Activated CD4-positive, alpha-beta T cell treated with anti-CD3 and anti-CD28 coated beads, Interleukin-2, amount 10 ng/mL, durations not matched to agents 7 days and 5 days (primary cell): ENCODE results near the gene PCDHGA11. TPM values are rescaled to one million over a fixed set of nuclear protein-coding genes. Genes with fewer than 3 reads are reported as not detected.

Experiments
- total RNA-seq, 2 experiments: library from RNA; stranded (reverse); gene quantifications; one replicate each; pipeline ENCODE4 v1.2.3, GENCODE V29; 2021

Gene PCDHGA11
- total RNA-seq, 2 experiments from 2014 or later = not detected

Other genes with a start within 250 kb of the PCDHGA11 start
- gene PCDHB7, start 248.4 kb upstream of the PCDHGA11 start, total RNA-seq = not detected
- gene PCDHB8, start 243.3 kb upstream of the PCDHGA11 start, total RNA-seq = not detected
- not detected for gene PCDHB16, start 238.7 kb upstream of the PCDHGA11 start, total RNA-seq
- gene PCDHB9, start 233.9 kb upstream of the PCDHGA11 start, total RNA-seq = not detected
- not detected for gene PCDHB10, start 228.7 kb upstream of the PCDHGA11 start, total RNA-seq
- not detected for gene PCDHB11, start 221.4 kb upstream of the PCDHGA11 start, total RNA-seq
- gene PCDHB12, start 212.3 kb upstream of the PCDHGA11 start, total RNA-seq = not detected
- gene PCDHB13, start 207.1 kb upstream of the PCDHGA11 start, total RNA-seq = not detected
- gene PCDHB14, start 197.7 kb upstream of the PCDHGA11 start, total RNA-seq = not detected
- not detected for gene PCDHB15, start 175.7 kb upstream of the PCDHGA11 start, total RNA-seq
- gene SLC25A2, start 117.0 kb upstream of the PCDHGA11 start, total RNA-seq = under 1 TPM; 0.42 to 0.52 TPM
- gene TAF7, start 100.3 kb upstream of the PCDHGA11 start, total RNA-seq = 10 to 100 TPM; 62.1 to 63.3 TPM
- under 1 TPM; 0.04 to 0.05 TPM for gene PCDHGA1, start 90.5 kb upstream of the PCDHGA11 start, total RNA-seq
- gene PCDHGA2, start 82.3 kb upstream of the PCDHGA11 start, total RNA-seq = not detected
- gene PCDHGA3, start 77.2 kb upstream of the PCDHGA11 start, total RNA-seq = not detected
- not detected for gene PCDHGB1, start 71.0 kb upstream of the PCDHGA11 start, total RNA-seq
- not detected for gene PCDHGA4, start 66.0 kb upstream of the PCDHGA11 start, total RNA-seq
- under 1 TPM; 0.08 to 0.10 TPM for gene PCDHGB2, start 61.1 kb upstream of the PCDHGA11 start, total RNA-seq
- gene PCDHGA5, start 56.9 kb upstream of the PCDHGA11 start, total RNA-seq = under 1 TPM in 1 of 2 experiments, not detected in 1; 0.05 TPM
- gene PCDHGB3, start 50.8 kb upstream of the PCDHGA11 start, total RNA-seq = under 1 TPM in 1 of 2 experiments, not detected in 1; 0.12 TPM
- gene PCDHGA6, start 47.2 kb upstream of the PCDHGA11 start, total RNA-seq = not detected
- gene PCDHGA7, start 38.3 kb upstream of the PCDHGA11 start, total RNA-seq = not detected
- gene PCDHGB4, start 33.4 kb upstream of the PCDHGA11 start, total RNA-seq = not detected
- not detected for gene PCDHGA8, start 28.4 kb upstream of the PCDHGA11 start, total RNA-seq
- gene PCDHGB5, start 23.1 kb upstream of the PCDHGA11 start, total RNA-seq = not detected
- not detected for gene PCDHGA9, start 18.3 kb upstream of the PCDHGA11 start, total RNA-seq
- gene PCDHGB6, start 13.0 kb upstream of the PCDHGA11 start, total RNA-seq = under 1 TPM in 1 of 2 experiments, not detected in 1; 0.04 TPM
- gene PCDHGA10, start 8.1 kb upstream of the PCDHGA11 start, total RNA-seq = not detected
- under 1 TPM in 1 of 2 experiments, not detected in 1; 0.07 TPM for gene PCDHGB7, start 3.4 kb upstream of the PCDHGA11 start, total RNA-seq
- not detected for gene PCDHGA12, start 9.5 kb downstream of the PCDHGA11 start, total RNA-seq
- not detected for gene PCDHGC3, start 54.9 kb downstream of the PCDHGA11 start, total RNA-seq
- not detected for gene PCDHGC4, start 64.0 kb downstream of the PCDHGA11 start, total RNA-seq
- not detected for gene PCDHGC5, start 68.0 kb downstream of the PCDHGA11 start, total RNA-seq
- 100 to 1,000 TPM; 297 to 302 TPM for gene DIAPH1, start 197.9 kb downstream of the PCDHGA11 start, total RNA-seq
- 10 to 100 TPM; 70.2 to 73.9 TPM for gene HDAC3, start 215.8 kb downstream of the PCDHGA11 start, total RNA-seq
- gene RELL2, start 215.9 kb downstream of the PCDHGA11 start, total RNA-seq = 10 to 100 TPM; 25.1 to 26.9 TPM
- 10 to 100 TPM; 58.0 to 59.3 TPM for gene FCHSD1, start 230.4 kb downstream of the PCDHGA11 start, total RNA-seq